Neural cell (in vitro differentiated cells): Measurements from ENCODE around the gene PRDM12.

Experiments used
- CTCF ChIP-seq: fragments of 450-650 bp; IDR thresholded peaks from 2 replicates; pipeline ENCODE4 v1.5.1; 2014; ENCODE audit warnings: antibody characterized with exemption, mild to moderate bottlenecking, moderate library complexity; ENCODE audit not compliant: poor library complexity, severe bottlenecking
- EP300 ChIP-seq: fragments of 450-650 bp; conservative IDR thresholded peaks from 2 replicates; pipeline ENCODE4 v1.6.1; 2014; ENCODE audit warnings: antibody characterized with exemption, mild to moderate bottlenecking, moderate library complexity; ENCODE audit not compliant: poor library complexity, severe bottlenecking
- REST ChIP-seq: IDR thresholded peaks from 2 replicates; pipeline ENCODE4 v1.6.1; 2012; ENCODE audit warnings: borderline replicate concordance

DNA sequence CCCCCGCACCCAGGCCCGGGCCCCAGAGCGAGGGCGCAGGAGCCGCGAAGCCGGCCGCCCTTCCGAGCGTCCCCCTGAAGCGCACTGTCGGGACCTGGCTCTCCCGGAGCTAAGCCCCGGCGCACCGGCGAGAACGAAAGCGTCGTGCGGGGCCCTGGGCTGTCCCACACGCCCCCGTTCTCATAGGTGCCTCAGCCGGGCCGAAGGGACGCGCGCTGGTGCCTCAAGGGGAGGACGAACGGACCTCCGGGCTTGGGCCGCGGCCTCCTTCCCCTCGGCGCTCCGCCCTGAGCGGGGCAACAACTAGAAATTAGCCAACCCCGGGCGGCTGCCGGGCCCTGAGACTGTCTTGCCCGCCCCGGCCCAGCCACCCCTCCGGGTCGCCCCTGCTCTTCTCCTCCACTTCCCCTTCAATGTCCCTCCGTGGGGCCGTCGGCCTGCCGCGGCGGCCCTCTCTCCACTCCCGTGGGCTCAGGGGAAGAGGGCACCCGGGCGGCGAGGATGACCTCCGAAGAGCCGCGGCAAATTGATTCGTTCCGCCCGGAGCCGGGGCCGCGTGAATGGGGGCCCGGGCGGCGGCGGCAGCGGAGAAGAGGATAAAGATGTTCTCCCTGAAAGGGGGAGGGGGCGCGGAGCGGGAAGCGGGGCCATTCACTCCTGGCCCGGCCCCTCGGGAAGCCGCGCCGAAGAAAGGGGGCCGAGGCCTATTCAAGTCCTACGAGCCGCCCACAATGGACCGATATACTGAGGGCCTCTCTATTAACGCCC lies 3.5 kb upstream of the PRDM12 start:
- no peak for TF ChIP-seq CTCF
- TF ChIP-seq REST, result no peak
- TF ChIP-seq EP300, result no peak
